NCI-H1417 (cell line): ENCODE data around the gene SEMA5A.

Source experiments
- DNase-seq, 3 experiments: peaks; one replicate each; lab custom pipeline; 2025; lab: John Stamatoyannopoulos, UW

SEMA5A gene, protein sequence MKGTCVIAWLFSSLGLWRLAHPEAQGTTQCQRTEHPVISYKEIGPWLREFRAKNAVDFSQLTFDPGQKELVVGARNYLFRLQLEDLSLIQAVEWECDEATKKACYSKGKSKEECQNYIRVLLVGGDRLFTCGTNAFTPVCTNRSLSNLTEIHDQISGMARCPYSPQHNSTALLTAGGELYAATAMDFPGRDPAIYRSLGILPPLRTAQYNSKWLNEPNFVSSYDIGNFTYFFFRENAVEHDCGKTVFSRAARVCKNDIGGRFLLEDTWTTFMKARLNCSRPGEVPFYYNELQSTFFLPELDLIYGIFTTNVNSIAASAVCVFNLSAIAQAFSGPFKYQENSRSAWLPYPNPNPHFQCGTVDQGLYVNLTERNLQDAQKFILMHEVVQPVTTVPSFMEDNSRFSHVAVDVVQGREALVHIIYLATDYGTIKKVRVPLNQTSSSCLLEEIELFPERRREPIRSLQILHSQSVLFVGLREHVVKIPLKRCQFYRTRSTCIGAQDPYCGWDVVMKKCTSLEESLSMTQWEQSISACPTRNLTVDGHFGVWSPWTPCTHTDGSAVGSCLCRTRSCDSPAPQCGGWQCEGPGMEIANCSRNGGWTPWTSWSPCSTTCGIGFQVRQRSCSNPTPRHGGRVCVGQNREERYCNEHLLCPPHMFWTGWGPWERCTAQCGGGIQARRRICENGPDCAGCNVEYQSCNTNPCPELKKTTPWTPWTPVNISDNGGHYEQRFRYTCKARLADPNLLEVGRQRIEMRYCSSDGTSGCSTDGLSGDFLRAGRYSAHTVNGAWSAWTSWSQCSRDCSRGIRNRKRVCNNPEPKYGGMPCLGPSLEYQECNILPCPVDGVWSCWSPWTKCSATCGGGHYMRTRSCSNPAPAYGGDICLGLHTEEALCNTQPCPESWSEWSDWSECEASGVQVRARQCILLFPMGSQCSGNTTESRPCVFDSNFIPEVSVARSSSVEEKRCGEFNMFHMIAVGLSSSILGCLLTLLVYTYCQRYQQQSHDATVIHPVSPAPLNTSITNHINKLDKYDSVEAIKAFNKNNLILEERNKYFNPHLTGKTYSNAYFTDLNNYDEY

DNA sequence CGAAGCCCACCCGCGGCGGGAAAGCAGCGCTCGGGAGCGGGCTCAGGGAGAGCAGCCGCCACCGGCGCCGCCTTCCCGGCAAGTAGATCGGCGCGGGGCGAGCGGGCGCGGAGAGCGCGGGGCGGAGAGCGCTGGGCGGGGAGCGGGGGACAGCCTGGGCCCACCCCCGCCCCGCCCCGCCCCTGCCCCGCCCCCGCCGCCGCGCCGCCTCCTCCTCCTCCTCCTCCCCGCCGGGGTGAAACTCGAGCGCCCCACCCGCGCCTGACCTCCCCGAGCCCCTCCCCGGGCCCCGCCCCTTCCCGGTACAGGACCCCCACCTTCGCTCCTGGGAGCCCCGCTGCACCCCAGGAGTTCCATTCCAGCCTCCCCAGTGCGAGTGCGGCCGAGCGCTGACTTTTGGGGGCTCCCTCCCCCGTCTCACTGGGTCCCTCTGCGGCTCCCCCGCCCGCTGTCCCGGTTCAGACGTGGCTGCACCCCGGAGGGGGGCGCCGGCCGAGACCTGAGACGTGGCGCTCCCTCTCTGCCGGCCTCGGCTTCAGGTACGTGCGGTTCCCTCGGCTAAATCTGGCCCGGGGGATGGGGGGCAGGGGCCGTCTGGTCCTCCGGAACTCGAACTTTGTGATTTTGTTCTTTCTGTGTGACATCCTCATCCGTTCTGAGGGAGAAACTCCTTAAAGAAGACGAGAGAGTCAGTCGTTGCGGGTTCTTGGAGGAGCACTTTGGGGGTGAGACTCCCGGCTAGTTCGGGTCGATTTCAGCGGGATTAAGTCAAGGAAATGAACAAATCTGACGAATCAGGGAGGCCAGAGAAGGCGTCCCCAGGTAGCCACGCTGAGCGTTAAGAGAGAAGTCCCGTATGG, at the start of gene SEMA5A:
Gene SEMA5A, minus strand, starts transcription at position 84 of the 860 bp plus-strand sequence. CDS start 166,129 bp downstream, outside the sequence.
- DNase-seq = peak in 1 of 3 experiments; percentile 30

DNA sequence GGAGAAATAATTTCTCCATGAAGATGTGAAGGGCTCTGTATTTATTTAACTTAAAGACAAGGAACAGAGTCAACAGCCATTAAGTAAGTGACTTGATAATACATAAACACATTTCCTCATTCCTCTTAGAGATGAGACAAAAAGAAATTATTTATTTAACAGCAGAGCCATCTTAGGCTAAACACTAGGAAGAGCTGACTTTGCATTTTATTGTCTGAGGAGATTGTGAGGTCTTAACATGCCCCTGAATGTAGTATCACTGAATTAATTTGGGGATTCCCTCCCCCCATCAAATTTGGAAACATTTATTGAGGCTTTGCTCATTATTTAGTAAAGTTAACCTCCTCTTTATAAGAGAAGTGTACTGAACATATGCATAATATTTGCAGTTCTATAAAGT, 49.0 kb upstream of the SEMA5A start:
- DNase-seq = no peak

DNA sequence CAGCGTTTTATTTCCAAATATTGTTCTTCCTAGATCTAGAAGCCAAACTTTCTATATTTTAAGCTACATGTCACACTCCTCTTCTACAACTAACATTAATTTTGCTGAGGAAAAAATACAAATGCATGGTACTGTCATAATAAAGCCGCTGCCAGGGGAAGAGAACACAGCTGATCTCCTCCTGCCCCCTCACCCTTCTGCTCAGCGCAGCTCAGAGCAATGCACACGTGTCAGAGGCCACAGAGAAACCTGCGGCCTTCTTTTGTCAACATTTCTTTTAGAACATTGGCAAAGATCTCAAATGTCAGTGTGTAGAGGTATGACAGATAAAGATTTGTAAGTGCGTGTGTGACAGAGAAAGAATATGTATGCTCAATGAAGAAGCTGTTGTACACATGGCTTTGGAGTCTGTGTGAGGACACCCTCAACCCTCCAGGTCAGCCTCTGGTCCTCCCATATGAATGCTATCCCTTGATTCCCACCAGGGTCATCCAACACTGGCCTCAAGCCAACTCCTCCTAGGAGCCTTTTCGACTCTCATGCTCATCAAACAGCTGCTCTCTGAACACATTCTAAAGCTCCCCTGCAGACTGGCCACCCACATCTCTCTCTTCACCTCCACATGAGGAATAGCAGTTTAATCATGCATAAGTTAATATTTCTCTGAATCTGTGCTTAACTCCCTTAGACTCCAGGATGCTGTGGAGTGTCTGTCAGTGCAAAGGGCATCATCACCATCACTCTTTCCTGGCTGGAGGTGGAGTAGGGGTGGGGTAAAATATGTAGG, 43.4 kb upstream of the SEMA5A start:
- DNase-seq = no peak

DNA sequence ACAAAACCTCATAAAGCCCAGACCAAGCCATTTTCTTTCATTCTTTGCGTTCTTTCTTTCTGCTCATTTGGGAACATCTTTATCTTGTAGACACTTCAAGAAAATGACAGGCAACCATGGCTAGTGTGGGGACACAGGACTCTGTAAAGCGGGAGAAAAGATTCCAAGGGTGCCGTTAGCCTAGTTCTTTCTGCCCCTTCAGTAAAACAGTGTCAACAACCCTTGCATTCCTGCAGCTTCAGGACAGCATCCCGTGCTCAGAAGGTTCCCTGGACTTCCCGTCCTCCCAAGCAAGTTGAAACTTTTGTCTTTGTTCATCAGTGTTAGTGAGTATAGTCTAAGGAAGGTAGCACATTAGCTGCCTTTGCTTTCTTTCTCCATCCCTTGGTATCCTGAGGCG, 42.4 kb upstream of the SEMA5A start:
- no peak for DNase-seq

DNA sequence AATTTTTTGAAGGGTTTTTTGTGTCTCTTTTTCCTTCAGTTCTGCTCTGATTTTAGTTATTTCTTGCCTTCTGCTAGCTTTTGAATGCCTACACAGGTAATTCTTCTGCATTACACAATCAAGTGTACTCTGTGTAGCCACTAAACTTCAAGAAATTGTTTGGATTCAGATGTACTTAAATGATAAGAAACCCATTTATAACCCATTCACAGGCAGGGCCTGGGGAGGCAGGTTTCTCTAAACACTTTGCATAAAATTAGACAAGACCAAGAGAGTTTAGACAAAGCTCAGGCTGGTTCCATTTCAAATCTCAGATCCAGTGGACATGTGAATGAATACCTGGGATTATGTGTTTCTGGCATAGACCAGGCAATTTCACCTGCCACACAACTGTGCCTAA, 41.3 kb upstream of the SEMA5A start:
- DNase-seq = no peak

DNA sequence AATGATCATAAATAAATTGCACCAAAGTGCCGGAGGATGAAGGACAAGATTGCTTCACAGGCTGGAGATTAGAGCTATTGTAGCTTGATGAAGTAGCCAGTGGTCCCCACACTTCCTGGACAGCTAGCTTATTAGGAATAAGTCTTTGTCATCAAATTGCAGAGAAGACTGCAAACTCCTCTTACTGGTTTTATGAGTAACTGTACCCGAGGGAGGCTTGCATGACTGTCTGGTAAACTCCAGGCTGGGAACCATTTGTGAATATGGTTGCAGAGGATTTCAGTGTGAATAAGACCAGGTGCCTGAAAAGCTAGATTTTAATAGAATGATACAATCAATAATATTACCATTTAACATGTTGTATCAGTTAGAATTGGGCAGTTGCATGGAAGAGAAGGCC, 36.5 kb upstream of the SEMA5A start:
- no peak for DNase-seq

DNA sequence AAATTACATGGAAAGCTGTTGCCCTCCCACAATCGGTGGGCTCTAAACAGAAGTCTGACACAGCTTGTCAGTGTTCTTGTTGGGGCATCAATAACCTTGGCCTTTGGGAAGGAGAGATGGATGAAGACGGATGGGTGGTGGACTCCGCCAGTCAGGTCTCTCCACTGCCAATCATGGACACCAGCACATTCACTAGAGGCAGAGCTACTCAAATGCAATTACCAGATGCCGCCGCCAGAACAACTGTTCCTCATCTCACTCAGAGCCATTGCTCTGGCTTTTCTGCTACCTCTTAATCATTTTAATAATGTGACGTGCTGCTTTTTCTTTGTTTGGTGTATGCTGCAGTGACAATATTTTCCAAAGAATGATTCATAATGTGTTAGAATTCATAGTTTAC, 27.9 kb upstream of the SEMA5A start:
- DNase-seq = no peak

DNA sequence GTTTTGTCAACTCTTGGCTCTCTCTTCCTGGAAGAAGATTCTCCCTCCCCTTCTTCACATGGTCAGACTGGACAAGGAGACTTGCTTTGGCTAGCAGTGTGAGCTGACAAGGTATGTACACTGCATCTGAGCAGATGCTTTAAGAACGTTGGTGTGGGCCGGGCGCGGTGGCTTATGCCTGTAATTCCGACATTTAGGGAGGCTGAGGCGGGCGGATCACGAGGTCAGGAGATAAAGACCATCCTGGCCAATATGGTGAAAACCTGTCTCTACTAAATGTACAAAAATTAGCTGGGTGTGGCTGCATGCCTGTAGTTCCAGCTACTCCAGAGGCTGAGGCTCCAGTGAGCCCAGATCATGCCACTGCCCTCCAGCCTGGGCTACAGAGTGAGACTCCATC, 26.4 kb upstream of the SEMA5A start:
- no peak for DNase-seq

DNA sequence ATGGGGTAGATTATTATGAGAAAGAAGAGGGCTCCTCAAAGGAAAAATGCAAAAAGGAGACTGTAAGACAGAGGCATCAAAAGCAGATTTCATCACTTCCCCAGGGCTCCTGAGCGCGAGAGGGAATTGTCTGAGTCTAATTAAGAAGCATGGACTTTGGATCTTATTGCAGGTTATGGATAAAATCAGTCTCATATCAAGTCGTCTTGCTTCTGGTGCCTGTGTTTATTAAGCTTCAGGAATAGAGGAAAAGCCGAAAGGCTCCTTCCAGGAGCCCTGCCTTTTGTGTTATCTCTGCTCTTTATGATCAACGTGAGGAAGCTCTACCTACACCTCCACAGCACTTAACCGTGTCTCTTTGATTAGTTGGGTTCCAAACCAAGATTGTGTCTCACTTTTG, 25.0 kb upstream of the SEMA5A start:
- no peak for DNase-seq

DNA sequence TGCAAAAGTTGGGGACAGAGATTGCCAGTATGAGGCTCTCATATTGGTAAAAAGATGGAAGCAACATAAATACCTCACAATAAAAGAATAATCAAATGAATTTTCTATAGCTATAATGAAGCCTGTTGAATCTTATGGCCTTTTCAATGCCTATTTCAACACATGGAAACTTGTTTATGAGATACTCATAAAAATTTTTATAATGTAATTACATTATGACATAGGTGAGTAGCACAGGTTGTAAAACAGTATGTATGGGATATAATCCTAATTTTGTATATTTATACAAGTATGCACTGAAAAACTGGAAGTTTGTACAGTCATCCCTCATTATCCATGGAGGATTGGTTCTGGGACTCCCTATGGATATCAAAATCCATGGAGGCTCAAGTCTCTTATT, 21.2 kb upstream of the SEMA5A start:
- DNase-seq = no peak

DNA sequence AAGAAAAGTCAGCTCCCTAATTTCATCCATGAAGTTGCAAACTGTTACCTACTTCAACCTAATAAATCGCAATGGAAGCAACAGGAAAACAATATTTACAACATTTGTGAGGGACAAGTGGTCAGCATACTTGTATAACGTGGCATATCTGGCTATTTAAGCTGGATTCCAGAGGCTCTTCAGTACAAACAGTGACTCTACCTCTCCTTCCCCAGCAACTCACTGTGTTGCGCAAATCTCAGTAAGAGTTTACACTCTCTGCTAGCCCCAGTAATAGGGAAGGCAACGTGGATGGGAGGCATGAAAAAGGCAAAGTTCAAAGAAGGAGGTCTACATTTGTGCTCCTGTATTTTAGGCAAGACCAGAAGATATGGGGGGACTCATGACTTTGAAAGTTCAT, 18.9 kb upstream of the SEMA5A start:
- no peak for DNase-seq

DNA sequence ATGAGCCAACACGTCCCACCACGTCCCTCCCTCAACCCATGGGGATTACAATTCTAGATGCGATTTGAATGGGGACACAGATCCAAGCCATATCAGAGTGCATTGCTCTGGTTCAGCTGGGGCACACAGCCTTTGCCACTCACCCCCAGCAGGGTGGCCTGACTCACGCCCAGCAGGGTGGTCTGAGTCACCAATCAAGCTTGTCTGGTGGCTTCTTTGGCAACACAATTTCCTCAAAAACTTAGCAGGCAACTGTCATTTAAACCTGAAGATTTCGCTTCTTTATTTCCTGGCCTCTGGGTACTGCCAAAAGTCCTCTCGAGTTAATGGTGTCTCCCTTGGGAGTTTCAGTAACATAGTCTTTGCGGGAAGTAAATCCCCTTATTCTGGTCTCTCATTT, 16.3 kb upstream of the SEMA5A start:
- no peak for DNase-seq

DNA sequence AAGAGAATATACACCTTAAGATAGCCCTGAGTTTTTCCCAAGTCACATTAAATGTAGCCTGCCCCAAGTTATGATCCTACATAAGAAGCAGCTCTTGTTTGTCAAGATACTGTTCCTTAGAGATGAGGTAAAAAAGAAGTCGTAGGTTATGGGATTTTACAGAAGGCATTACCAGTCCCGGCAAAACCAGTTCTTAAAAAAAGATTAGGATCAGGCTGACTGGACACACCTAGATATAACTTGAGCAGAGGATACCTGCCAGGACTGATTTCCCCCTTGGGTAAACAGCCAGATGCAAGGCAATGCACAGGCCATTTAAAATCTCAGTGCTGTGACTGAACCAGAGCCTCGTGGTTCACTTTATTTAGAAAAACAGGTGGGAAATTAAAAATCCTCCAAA, 14.1 kb upstream of the SEMA5A start:
- DNase-seq = no peak

DNA sequence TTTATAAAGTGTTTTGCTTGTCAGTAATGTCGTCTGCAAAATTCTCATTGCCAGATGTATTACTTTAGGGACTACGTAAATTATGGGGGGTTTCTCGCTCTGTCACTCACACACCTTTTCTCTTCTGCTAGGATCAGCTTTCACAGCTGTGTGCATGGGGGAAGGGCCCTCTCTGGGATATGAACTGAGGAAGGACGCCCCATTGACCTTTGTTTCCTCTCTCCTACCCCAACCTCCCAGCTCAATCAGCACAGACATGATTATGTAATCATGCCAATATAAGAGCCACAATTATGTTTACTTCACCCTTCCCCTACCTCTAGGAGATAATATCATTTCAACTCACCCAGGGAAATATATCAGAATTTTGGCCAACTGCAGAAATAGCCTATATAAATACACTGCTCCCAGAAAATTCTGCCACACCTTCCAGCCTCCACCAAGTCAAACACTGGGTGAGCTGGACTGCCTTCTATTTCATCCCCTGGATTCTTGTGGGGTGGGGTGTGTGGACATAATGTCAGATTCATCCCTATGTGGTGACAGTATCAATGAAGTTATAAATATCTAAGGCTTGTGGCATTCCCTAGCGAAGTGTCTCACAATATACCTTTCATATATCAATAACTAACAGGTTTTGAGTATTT, 12.6 kb upstream of the SEMA5A start:
- no peak for DNase-seq

DNA sequence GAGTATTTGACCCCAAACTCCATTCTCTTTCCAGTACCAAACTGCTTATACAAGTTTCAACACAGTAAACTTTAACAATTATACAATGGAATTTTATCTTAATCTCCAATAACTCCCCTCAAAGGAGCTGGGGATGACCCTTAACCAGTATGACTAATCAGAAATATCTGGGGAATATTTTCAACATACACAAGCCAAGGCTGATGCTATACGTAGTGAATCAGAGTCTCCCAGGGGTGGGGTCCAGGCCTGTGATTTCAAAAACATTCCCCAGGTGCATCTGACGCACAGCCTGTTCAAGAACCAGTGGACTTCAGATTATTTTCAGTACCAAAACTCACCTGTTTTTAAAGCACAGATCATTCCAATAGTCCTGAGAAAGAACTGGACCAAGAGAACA, 11.8 kb upstream of the SEMA5A start:
- no peak for DNase-seq

DNA sequence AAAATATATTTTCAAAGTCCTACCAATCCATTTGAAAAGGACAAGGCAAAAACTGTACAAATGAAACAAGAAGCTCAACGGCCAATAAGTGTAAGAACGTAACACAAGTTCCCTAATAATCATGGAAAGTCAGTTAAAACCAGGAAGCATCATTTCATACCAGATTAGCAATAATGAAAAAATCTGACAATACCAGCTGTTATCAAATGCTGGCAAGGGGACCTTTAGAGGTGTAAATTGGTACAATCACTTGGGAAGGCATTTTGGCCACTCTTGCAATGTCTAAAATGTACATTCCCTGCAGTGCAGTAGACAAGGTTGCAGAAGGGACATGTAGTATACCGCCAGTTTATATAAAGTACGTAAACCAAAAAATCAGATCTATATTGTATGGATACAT, 10.1 kb upstream of the SEMA5A start:
- DNase-seq = no peak

DNA sequence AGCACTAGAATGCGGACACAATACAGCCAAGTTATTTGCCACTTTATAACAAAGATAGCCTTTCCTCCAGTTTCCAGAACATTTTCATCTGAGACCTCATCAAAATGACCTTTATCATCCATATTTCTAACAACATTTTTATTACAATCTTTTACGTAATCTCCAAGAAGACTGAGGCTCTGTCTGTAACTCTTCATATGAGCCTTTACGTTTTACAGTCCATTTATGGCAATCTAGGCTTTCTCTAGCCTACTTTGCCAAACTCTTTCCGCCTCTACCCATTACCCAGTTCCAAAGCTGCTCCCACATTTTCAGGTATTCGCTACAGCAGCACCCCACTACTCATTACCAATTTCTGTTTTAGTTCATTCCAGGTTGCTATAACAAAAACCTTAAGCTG, 8.2 kb upstream of the SEMA5A start:
- DNase-seq = no peak

DNA sequence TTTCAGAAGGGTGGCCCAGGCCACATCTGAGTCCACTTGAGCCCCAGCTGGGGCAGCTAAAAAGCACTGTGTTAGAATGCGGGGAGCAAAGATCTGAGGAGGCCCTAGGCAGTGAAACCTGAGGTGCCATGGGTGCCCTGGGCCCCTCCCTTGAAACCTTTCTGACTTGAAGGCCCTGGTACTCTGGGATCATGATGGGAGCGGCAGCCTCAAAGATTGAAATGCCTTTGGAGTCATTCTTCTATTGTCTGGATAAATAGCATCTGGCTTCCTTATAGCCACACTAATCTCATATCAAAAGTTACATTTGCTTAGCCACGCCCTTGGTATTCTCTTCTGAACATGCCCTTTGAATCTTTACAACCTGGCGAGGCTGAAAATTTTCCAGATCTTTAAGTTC, 7.7 kb upstream of the SEMA5A start:
- no peak for DNase-seq

DNA sequence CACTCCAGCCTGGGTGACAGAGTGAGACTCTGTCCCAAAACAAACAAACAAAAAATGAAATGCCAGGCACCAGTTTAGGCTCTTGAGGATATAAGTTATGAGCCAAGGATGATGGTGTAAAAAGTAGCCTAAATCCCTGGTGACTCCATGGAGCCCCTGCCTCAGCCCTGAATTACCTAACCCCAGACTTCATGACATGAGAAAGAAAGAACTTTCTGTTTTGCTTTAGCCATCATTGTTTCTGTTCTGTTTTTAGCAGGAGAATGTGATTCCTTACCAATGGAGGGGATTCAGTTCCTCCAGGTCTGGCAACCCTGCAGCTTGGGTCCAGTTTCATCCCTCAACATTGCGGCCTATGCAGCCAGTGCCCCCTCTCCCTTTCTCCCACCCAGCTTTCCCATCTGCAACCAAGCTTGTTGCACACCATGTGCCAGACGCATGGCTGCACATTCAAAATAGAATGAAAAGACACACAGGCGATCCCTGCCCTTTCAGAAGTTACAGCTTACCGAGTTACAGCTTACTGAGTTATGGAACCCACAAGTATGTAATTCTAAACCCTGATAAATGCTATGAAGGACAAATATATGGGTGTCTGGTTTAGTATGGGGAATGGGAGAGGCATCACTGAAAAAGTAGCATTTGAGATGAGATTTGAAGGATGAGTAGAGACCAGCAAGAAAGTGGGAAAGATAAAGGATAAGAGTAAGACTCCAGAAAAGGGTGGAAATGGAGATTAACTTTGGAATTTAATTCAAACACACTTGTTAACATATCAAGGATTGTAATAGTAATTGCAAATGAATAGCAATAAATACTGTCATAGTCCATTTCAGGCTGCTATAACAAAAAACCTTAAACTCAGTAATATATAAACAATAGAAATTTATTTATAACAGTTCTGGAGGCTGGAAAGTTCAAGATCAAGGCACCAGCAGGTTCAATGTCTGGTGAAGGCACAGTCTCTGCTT, 6.0 kb upstream of the SEMA5A start:
- no peak for DNase-seq
